Measurements from ENCODE around the gene EPM2A.
"Not testable (repeated sequence)": the region's sequence is repeated elsewhere in the genome, so short reads cannot be mapped to it uniquely, and the experiment has no call there.

EPM2A gene

GRCh38 chr6:145728444-145729385, 6.6 kb downstream of the EPM2A start:
- DNase-seq: no peak

GRCh38 chr6:145727817-145728388, 7.4 kb downstream of the EPM2A start:
- DNase-seq: no peak

- DNase-seq: no peak
These were observed 9.8 kb downstream of the EPM2A start for GRCh38 chr6:145725570-145725969.

- peak; percentile 24 for DNase-seq
These were observed 11.7 kb downstream of the EPM2A start for GRCh38 chr6:145723646-145724045.

- DNase-seq: no peak
These were observed 13.1 kb downstream of the EPM2A start for GRCh38 chr6:145722190-145722589.

GRCh38 chr6:145721144-145721543, 14.2 kb downstream of the EPM2A start:
- DNase-seq: no peak

GRCh38 chr6:145715426-145715825, 19.9 kb downstream of the EPM2A start:
- DNase-seq: no peak

- no peak for DNase-seq
These were observed 20.6 kb downstream of the EPM2A start for GRCh38 chr6:145714731-145715130.

- no peak for DNase-seq
These were observed 21.5 kb downstream of the EPM2A start for GRCh38 chr6:145713773-145714172.

- no peak for DNase-seq
These were observed 23.9 kb downstream of the EPM2A start for GRCh38 chr6:145711372-145711771.

GRCh38 chr6:145707397-145707796, 27.9 kb downstream of the EPM2A start:
- DNase-seq: no peak

GRCh38 chr6:145705561-145705960, 29.8 kb downstream of the EPM2A start:
- DNase-seq: peak; percentile 64

- DNase-seq: peak; percentile 20
These were observed 31.1 kb downstream of the EPM2A start for GRCh38 chr6:145704143-145704781.

- peak; percentile 72 for DNase-seq
These were observed 35.9 kb downstream of the EPM2A start for GRCh38 chr6:145699462-145699861.

- DNase-seq: not testable (repeated sequence)
These were observed 37.9 kb downstream of the EPM2A start for GRCh38 chr6:145697401-145697800.

GRCh38 chr6:145694083-145694737, 41.1 kb downstream of the EPM2A start:
- no peak for DNase-seq

- DNase-seq: no peak
These were observed 44.4 kb downstream of the EPM2A start for GRCh38 chr6:145690969-145691368.

- no peak for DNase-seq
These were observed 45.8 kb downstream of the EPM2A start for GRCh38 chr6:145689529-145689928.

GRCh38 chr6:145688493-145688905, 46.8 kb downstream of the EPM2A start:
- DNase-seq: peak; percentile 33

- DNase-seq: no peak
These were observed 49.4 kb downstream of the EPM2A start for GRCh38 chr6:145685932-145686331.

- DNase-seq: no peak
These were observed 53.4 kb downstream of the EPM2A start for GRCh38 chr6:145681965-145682364.

GRCh38 chr6:145673504-145673903, 61.8 kb downstream of the EPM2A start:
- no peak for DNase-seq

GRCh38 chr6:145670311-145670710, 65.0 kb downstream of the EPM2A start:
- DNase-seq: no peak

All from EL (cell line).